Neutrophil (primary cell): ENCODE data around the gene VRK1.

Source experiments
- H3K27ac ChIP-seq: fragments of 200-600 bp; sonication (generic); 2 replicates; pipeline ENCODE4 v1.5.1; 2016; ENCODE audit warnings: mild to moderate bottlenecking, moderate library complexity
- H3K27me3 ChIP-seq: fragments of 200-600 bp; sonication (generic); 2 replicates; pipeline ENCODE4 v1.6.0; 2016; ENCODE audit warnings: mild to moderate bottlenecking
- H3K36me3 ChIP-seq: fragments of 200-600 bp; sonication (generic); 2 replicates; pipeline ENCODE4 v1.5.1; 2017
- H3K4me1 ChIP-seq, 2 experiments: fragments of 200-600 bp in 1 of 2; sonication (generic) in 1 of 2; 1 replicate in 1 of 2; 2 replicates in 1 of 2; pipeline versions ENCODE4 v1.5.1 to v1.6.1; 2013 to 2016; ENCODE audit warnings: low read depth in 1 of 2, low read length in 1 of 2, mild to moderate bottlenecking in 1 of 2, moderate library complexity in 1 of 2; ENCODE audit not compliant: control insufficient read depth in 1 of 2, insufficient read depth in 1 of 2
- H3K4me3 ChIP-seq, 2 experiments: fragments of 200-600 bp in 1 of 2; sonication (generic) in 1 of 2; 1 replicate in 1 of 2; 2 replicates in 1 of 2; pipeline ENCODE4 v1.5.1; 2013 to 2016; ENCODE audit warnings: low read depth in 1 of 2, low read length in 1 of 2, mild to moderate bottlenecking in 1 of 2, moderate library complexity in 1 of 2
- H3K9me3 ChIP-seq: fragments of 200-600 bp; sonication (generic); 2 replicates; pipeline ENCODE4 v1.5.1; 2016
- CTCF ChIP-seq: fragments of 200-600 bp; sonication (generic); IDR thresholded peaks from 2 replicates; pipeline ENCODE4 v1.5.1; 2016; ENCODE audit warnings: antibody characterized with exemption

Gene VRK1

GRCh38 chr14:96852823-96853422, 55.7 kb downstream of the VRK1 start:
- H3K4me3 ChIP-seq: no peak overlapping the region
- peaks cover 11% of the 10 kb centered on the region for H3K36me3 ChIP-seq
- peaks cover 27 to 36% of the 10 kb centered on the region in 2 experiments for H3K4me1 ChIP-seq
- H3K9me3 ChIP-seq: no peaks in the 10 kb centered on the region
- peak; percentile 70 for TF ChIP-seq CTCF
- H3K27me3 ChIP-seq: no peaks in the 10 kb centered on the region
- H3K27ac ChIP-seq: no peak overlapping the region

- Histone ChIP-seq H3K27me3 (no peaks in the 10 kb centered on the region), H3K4me3 (no peak overlapping the region), H3K27ac (no peak overlapping the region), H3K36me3 (peaks cover 18% of the 10 kb centered on the region), H3K4me1 (no peaks in the 10 kb centered on the region), H3K9me3 (no peaks in the 10 kb centered on the region)
- TF ChIP-seq CTCF: no peak
Measured at GRCh38 chr14:96858643-96859042, 61.5 kb downstream of the VRK1 start.

GRCh38 chr14:96861568-96862310, 64.6 kb downstream of the VRK1 start:
- Histone ChIP-seq H3K9me3 (no peaks in the 10 kb centered on the region), H3K4me1 (peaks cover 0 to 4% of the 10 kb centered on the region in 2 experiments), H3K27ac (no peak overlapping the region), H3K4me3 (no peak overlapping the region), H3K27me3 (no peaks in the 10 kb centered on the region), H3K36me3 (peaks cover 18% of the 10 kb centered on the region)
- TF ChIP-seq CTCF: no peak

GRCh38 chr14:96863327-96863985, 66.3 kb downstream of the VRK1 start:
- Histone ChIP-seq H3K36me3 (peaks cover 10% of the 10 kb centered on the region), H3K4me3 (no peak overlapping the region), H3K27ac (no peak overlapping the region), H3K9me3 (no peaks in the 10 kb centered on the region), H3K4me1 (peaks cover 0 to 4% of the 10 kb centered on the region in 2 experiments), H3K27me3 (no peaks in the 10 kb centered on the region)
- TF ChIP-seq CTCF: no peak

- no peaks in the 10 kb centered on the region for H3K27me3 ChIP-seq
- no peaks in the 10 kb centered on the region for H3K9me3 ChIP-seq
- no peak overlapping the region for H3K27ac ChIP-seq
- peaks cover 0 to 4% of the 10 kb centered on the region in 2 experiments for H3K4me1 ChIP-seq
- no peak for TF ChIP-seq CTCF
- H3K36me3 ChIP-seq: peaks cover 10% of the 10 kb centered on the region
- H3K4me3 ChIP-seq: no peak overlapping the region
Measured at GRCh38 chr14:96863986-96864330, 66.8 kb downstream of the VRK1 start.
